K562 (cell line): Measurements from ENCODE around the gene RNF41. TPM values are rescaled to one million over a fixed set of nuclear protein-coding genes. Genes with fewer than 3 reads are reported as not detected.

Experiments used
- ATAC-seq: fragments of 200-7000 bp; cut with Tn5 transposase; 3 replicates; pipeline ENCODE4 v1.9.1; 2020; ENCODE audit warnings: moderate library complexity
- BruUV-seq: library from RNA; stranded (reverse); fragments of 400-500 nt; replicated peaks from 2 replicates; lab custom pipeline; 2021; lab: Mats Ljungman, UMichigan
- CTCF ChIA-PET: fragments of 300-600 bp; formaldehyde crosslinking; extraction: SDS; loops from one replicate; lab custom pipeline; 2021; ENCODE audit warnings: low intra/inter-chr PET ratio; lab: Yijun Ruan, JAX
- POLR2A ChIA-PET: fragments of 300-600, 350-650 bp; sonication (Branson Sonifier 250); formaldehyde crosslinking; extraction: SDS; loops from one replicate; lab custom pipeline; 2021; ENCODE audit warnings: antibody characterized with exemption, inconsistent platforms; lab: Yijun Ruan, JAX
- DNase-seq, 4 experiments: peaks; one replicate each; pipeline versions ENCODE4 v3.0.0 to v3.0.0-alpha.2; 2011 to 2018; ENCODE audit warnings: low spot score in 3 of 4, mixed read lengths in 3 of 4; ENCODE audit errors: extremely low read depth in 1 of 4
- FAIRE-seq: peaks from 2 replicates; lab custom pipeline; 2011; peaks lifted over from hg19 to GRCh38; lab: Jason Lieb, UNC
- H2AFZ ChIP-seq: 2 replicates; pipeline ENCODE4 v1.6.0; 2011; ENCODE audit warnings: low read depth, low read length, control low read depth, inconsistent platforms
- H3K27ac ChIP-seq: fragments of 200-600 bp; 3 replicates; pipeline ENCODE4 v1.8.0; 2011; ENCODE audit warnings: low read depth, mild to moderate bottlenecking, control low read depth, inconsistent platforms, low read length, moderate library complexity, mixed read lengths; ENCODE audit errors: extremely low read depth
- H3K27me3 ChIP-seq, 2 experiments: fragments of 300-600 bp in 1 of 2; 2 replicates in 1 of 2; 3 replicates in 1 of 2; pipeline versions ENCODE4 v1.6.0 to v1.8.0; 2011; ENCODE audit warnings: inconsistent platforms in 2 of 2, low read length in 2 of 2, mild to moderate bottlenecking in 1 of 2, mixed read lengths in 1 of 2, moderate library complexity in 1 of 2; ENCODE audit not compliant: control insufficient read depth in 2 of 2, insufficient read depth in 2 of 2
- H3K36me3 ChIP-seq: fragments of 300-600 bp; 3 replicates; pipeline ENCODE4 v1.8.0; 2011; ENCODE audit warnings: mild to moderate bottlenecking, low read length, inconsistent platforms; ENCODE audit not compliant: control insufficient read depth, insufficient read depth
- H3K4me1 ChIP-seq, 2 experiments: fragments of 200-600 bp in 1 of 2; replicated peaks in 1 of 2; 2 replicates in 1 of 2; 3 replicates in 1 of 2; pipeline versions ENCODE4 v1.5.1 to v1.8.0; 2011; ENCODE audit warnings: inconsistent platforms in 2 of 2, low read length in 2 of 2, mild to moderate bottlenecking in 1 of 2, mixed read lengths in 1 of 2, moderate library complexity in 1 of 2; ENCODE audit not compliant: control insufficient read depth in 2 of 2, insufficient read depth in 2 of 2
- H3K4me2 ChIP-seq: 2 replicates; pipeline ENCODE4 v1.6.1; 2011; ENCODE audit warnings: low read length, control low read depth, inconsistent platforms, mixed read lengths; ENCODE audit not compliant: insufficient read depth
- H3K4me3 ChIP-seq: fragments of 200-600 bp; sonication (generic), shearing (Covaris generic); 2 replicates; pipeline ENCODE4 v1.5.1; 2016; ENCODE audit warnings: control low read depth, inconsistent platforms
- H3K79me2 ChIP-seq: fragments of 200-600 bp; 3 replicates; pipeline ENCODE4 v1.8.0; 2011; ENCODE audit warnings: low read length, inconsistent platforms; ENCODE audit not compliant: control insufficient read depth, insufficient read depth
- H3K9ac ChIP-seq, 2 experiments: 2 replicates each; pipeline versions ENCODE4 v1.6.0 to v1.6.1; 2011; ENCODE audit warnings: low read depth in 2 of 2, low read length in 2 of 2, control low read depth in 1 of 2, inconsistent platforms in 1 of 2, mild to moderate bottlenecking in 1 of 2, mixed read lengths in 1 of 2; ENCODE audit not compliant: insufficient read depth in 1 of 2
- H3K9me1 ChIP-seq: one replicate; pipeline ENCODE4 v1.6.0; 2011; ENCODE audit warnings: inconsistent platforms, mild to moderate bottlenecking, low read length, moderate library complexity; ENCODE audit not compliant: control insufficient read depth, insufficient read depth
- H3K9me3 ChIP-seq: replicated peaks from 2 replicates; pipeline ENCODE4 v1.5.1; 2011; ENCODE audit warnings: low read depth, low read length, inconsistent platforms; ENCODE audit not compliant: control insufficient read depth, insufficient read depth
- H4K20me1 ChIP-seq: replicated peaks from 2 replicates; pipeline ENCODE4 v1.6.1; 2011; ENCODE audit warnings: low read length, inconsistent platforms, mixed read lengths; ENCODE audit not compliant: control insufficient read depth, insufficient read depth
- CBFA2T2 ChIP-seq: fragments of 450-650 bp; conservative IDR thresholded peaks from 2 replicates; pipeline ENCODE4 v1.6.1; 2017; ENCODE audit warnings: mild to moderate bottlenecking
- FOXM1 ChIP-seq, 2 experiments: fragments of 450-650 bp in 1 of 2; sonication (generic) in 1 of 2; formaldehyde crosslinking in 1 of 2; IDR thresholded peaks; 2 replicates each; pipeline versions ENCODE4 v1.6.1 to v1.9.0; 2017 to 2022; ENCODE audit warnings: low read depth in 2 of 2, mild to moderate bottlenecking in 2 of 2, missing genetic modification reagents in 1 of 2, moderate library complexity in 1 of 2
- FOXO4 ChIP-seq: fragments of 450-650 bp; formaldehyde crosslinking; IDR thresholded peaks from 2 replicates; pipeline ENCODE4 v1.4.0; 2020; ENCODE audit warnings: mild to moderate bottlenecking, moderate library complexity
- MAZ ChIP-seq, 2 experiments: fragments of 450-650 bp in 1 of 2; sonication (generic) in 1 of 2; formaldehyde crosslinking; IDR thresholded peaks in 1 of 2; conservative IDR thresholded peaks in 1 of 2; 2 replicates each; pipeline versions ENCODE4 v1.4.0 to v1.5.0; 2020; ENCODE audit warnings: mild to moderate bottlenecking in 1 of 2, missing genetic modification reagents in 1 of 2
- SMARCA4 ChIP-seq: fragments of 450-650 bp; IDR thresholded peaks from 2 replicates; pipeline ENCODE4 v1.6.1; 2016
- ZC3H11A ChIP-seq: IDR thresholded peaks from 2 replicates; pipeline ENCODE4 v1.6.1; 2012; ENCODE audit warnings: low read depth, low read length, improper control_type of control experiment
- ZHX1 ChIP-seq: fragments of 150-350 bp; conservative IDR thresholded peaks from 2 replicates; pipeline ENCODE4 v1.6.1; 2014; ENCODE audit warnings: low read length
- ZNF212 ChIP-seq: fragments of 450-650 bp; formaldehyde crosslinking; IDR thresholded peaks from 2 replicates; pipeline ENCODE4 v1.4.0; 2020; ENCODE audit warnings: mild to moderate bottlenecking
- ZNF512 ChIP-seq: IDR thresholded peaks from 2 replicates; pipeline ENCODE4 v1.6.1; 2016; ENCODE audit warnings: missing genetic modification characterization, missing compliant biosample characterization
- in situ Hi-C: fragments of 300-500 bp; cut with MboI; formaldehyde crosslinking; loops from 4 replicates; pipeline ENCODE4 v1.15.0; 2018; ENCODE audit warnings: inconsistent platforms, mixed read lengths
- intact Hi-C: fragments of 100-400 bp; cut with micrococcal nuclease; formaldehyde crosslinking; loops from 2 replicates; pipeline ENCODE4 v1.14.2; 2022
- polyA plus RNA-seq, 8 experiments: library from polyadenylated mRNA; depleted of rRNA in 4 of 8; stranded (reverse) in 5 of 8; unstranded in 3 of 8; fragments of >200 nt; fragmentation: Nextera tagmentation in 2 of 8; fragmentation: Illumina TruSeq in 1 of 8; extraction: Ambion mirVana in 2 of 8; extraction: Trizol in 1 of 8; gene quantifications; 2 replicates each; pipeline versions ENCODE4 v1.2.1 to v1.2.3, GENCODE V29; 2011 to 2014; ENCODE audit warnings: inconsistent platforms in 1 of 8, missing spikeins in 1 of 8
- total RNA-seq, 7 experiments: library from RNA; depleted of rRNA in 6 of 7; stranded (reverse); fragments of >200 nt in 6 of 7; fragmentation: Illumina TruSeq in 2 of 7; extraction: Trizol in 2 of 7; gene quantifications; 2 replicates each; pipeline versions ENCODE4 v1.2.1 to v1.2.3, GENCODE V29; 2011 to 2021; ENCODE audit warnings: low replicate concordance in 1 of 7

RNF41 gene
- total and polyA plus RNA-seq, 9 of the 15 experiments (the other 6 are each of a cell fraction or from before 2014, with no cell fraction given) = 28.2 to 46.8 (median 33.8) TPM

- TF ChIP-seq ZHX1 (no peak), ZC3H11A (peak; percentile 80; the same call in 1 of the 2 replicates), MAZ (CRISPR knock-in tag; conservative IDR thresholded peaks at IDR 0.05 in 1 of 2, IDR thresholded peaks at IDR 0.05 in 1 of 2) (peak in 1 of 2 experiments; percentile 34; a peak in 1 of 4 replicates), SMARCA4 (no peak), ZNF212 (CRISPR knock-in tag) (no peak), FOXM1 (IDR thresholded peaks at IDR 0.05; ENCODE audit: low read depth) (no peak), FOXM1 (CRISPR knock-in tag; IDR thresholded peaks at IDR 0.05; ENCODE audit: low read depth) (no peak), CBFA2T2 (no peak)
Measured at GRCh38 chr12:56193025-56193578, 28.6 kb downstream of the RNF41 start (continued).

GRCh38 chr12:56192582-56192981, 29.1 kb downstream of the RNF41 start:
- in situ Hi-C loops = loop anchor here (5.0 kb wide), 2 partner anchors 65 to 275 kb away; partner anchors contain the start of genes ANKRD52 and SPRYD4
- BruUV-seq = no TSS peak
- 0 out of 3 replicates have a peak, but pooled peaks cover 1% of the 10 kb centered on the region for H3K36me3 ChIP-seq

More at GRCh38 chr12:56192582-56192981, 29.1 kb downstream of the RNF41 start:
- Histone ChIP-seq H3K79me2 (peaks cover 21% of the 10 kb centered on the region), H3K9me1 (no peaks in the 10 kb centered on the region), H3K4me3 (no peak overlapping the region), H2AFZ (peak overlapping the region; percentile 97), H3K4me1 (peaks cover 4 to 10% of the 10 kb centered on the region in 2 experiments; a peak in 3 of 5 replicates), H3K27ac (no peak overlapping the region), H3K9me3 (no peaks in the 10 kb centered on the region), H3K27me3 (no peaks in the 10 kb centered on the region), H3K9ac (0 out of 4 replicates have a peak overlapping the region, but pooled peaks of 1 of the 2 experiments have one; percentile 12), H4K20me1 (no peaks in the 10 kb centered on the region), H3K4me2 (no peak overlapping the region)
- DNase-seq (no peak), FAIRE-seq (no peak), ATAC-seq (no peak)
- TF ChIP-seq ZNF512 (tag) (peak; percentile 80), FOXO4 (no peak)
- POLR2A ChIA-PET = interaction anchor here (0.6 to 5.9 kb wide), 4 partner anchors 13 to 88 kb away, joined by 3 to 54 read pairs (median 3); partner anchors contain the start of genes PA2G4, RNF41 and ZC3H10
- CTCF ChIA-PET = interaction anchor here (1.1 to 2.2 kb wide), 11 partner anchors 9 to 402 kb away, joined by 3 to 31 read pairs (median 4); partner anchors contain the start of genes ANKRD52, COQ10A, NABP2 and RNF41
- intact Hi-C loops = loop anchor here (2.0 to 5.0 kb wide), 3 partner anchors 68 to 145 kb away; no protein-coding TSS in a partner anchor
